HCT116 (cell line): ENCODE data around the gene FOXK1.

Experiments used
- CTCF ChIP-seq, 3 experiments: fragments of 200-600 bp in 1 of 3; sonication (generic) in 1 of 3; IDR thresholded peaks in 2 of 3; conservative IDR thresholded peaks in 1 of 3; 2 replicates each; pipeline ENCODE4 v1.5.1; 2012 to 2017; ENCODE audit warnings: low read depth in 2 of 3, low read length in 2 of 3, antibody characterized with exemption in 1 of 3, borderline replicate concordance in 1 of 3, control low read depth in 1 of 3, mild to moderate bottlenecking in 1 of 3, mixed read lengths in 1 of 3, mixed run types in 1 of 3, moderate library complexity in 1 of 3; ENCODE audit not compliant: insufficient read depth in 1 of 3
- EZH2 ChIP-seq: fragments of 200-600 bp; sonication (generic); IDR thresholded peaks from 2 replicates; pipeline ENCODE4 v1.6.1; 2017; ENCODE audit warnings: antibody characterized with exemption, mixed run types
- POLR2A ChIP-seq: IDR thresholded peaks from 2 replicates; pipeline ENCODE4 v1.7.0; 2011; ENCODE audit warnings: borderline replicate concordance; ENCODE audit not compliant: insufficient read depth, insufficient read length; ENCODE audit errors: extremely low read depth
- POLR2AphosphoS5 ChIP-seq: IDR thresholded peaks from 2 replicates; pipeline ENCODE4 v1.6.1; 2011; ENCODE audit warnings: mild to moderate bottlenecking, low read depth, low read length, moderate library complexity
- SIN3A ChIP-seq: IDR thresholded peaks from 2 replicates; pipeline ENCODE4 v1.6.1; 2012; ENCODE audit warnings: low read depth
- YY1 ChIP-seq: IDR thresholded peaks from 2 replicates; pipeline ENCODE4 v1.6.1; 2011; ENCODE audit warnings: low read length, low read depth, moderate library complexity, mild to moderate bottlenecking; ENCODE audit not compliant: insufficient replicate concordance; ENCODE audit errors: extremely low read depth
- ZFX ChIP-seq: fragments of 450-650 bp; IDR thresholded peaks from 2 replicates; pipeline ENCODE4 v1.6.1; 2017
- TF ChIP-seq, protein P1 (sequence below): IDR thresholded peaks from 2 replicates; pipeline ENCODE4 v1.6.1; 2012; ENCODE audit warnings: low read depth

- TF ChIP-seq CTCF (IDR thresholded peaks at IDR 0.05 in 2 of 3, conservative IDR thresholded peaks at IDR 0.05 in 1 of 3; ENCODE audit: borderline replicate concordance in 1 of 3, insufficient read depth in 1 of 3, low read depth in 2 of 3, low read length in 2 of 3) (no peak), YY1 (no peak), POLR2AphosphoS5 (no peak), ZFX (no peak), EZH2 (no peak), SIN3A (no peak), POLR2A (no peak)
- TF ChIP-seq, protein P1, sequence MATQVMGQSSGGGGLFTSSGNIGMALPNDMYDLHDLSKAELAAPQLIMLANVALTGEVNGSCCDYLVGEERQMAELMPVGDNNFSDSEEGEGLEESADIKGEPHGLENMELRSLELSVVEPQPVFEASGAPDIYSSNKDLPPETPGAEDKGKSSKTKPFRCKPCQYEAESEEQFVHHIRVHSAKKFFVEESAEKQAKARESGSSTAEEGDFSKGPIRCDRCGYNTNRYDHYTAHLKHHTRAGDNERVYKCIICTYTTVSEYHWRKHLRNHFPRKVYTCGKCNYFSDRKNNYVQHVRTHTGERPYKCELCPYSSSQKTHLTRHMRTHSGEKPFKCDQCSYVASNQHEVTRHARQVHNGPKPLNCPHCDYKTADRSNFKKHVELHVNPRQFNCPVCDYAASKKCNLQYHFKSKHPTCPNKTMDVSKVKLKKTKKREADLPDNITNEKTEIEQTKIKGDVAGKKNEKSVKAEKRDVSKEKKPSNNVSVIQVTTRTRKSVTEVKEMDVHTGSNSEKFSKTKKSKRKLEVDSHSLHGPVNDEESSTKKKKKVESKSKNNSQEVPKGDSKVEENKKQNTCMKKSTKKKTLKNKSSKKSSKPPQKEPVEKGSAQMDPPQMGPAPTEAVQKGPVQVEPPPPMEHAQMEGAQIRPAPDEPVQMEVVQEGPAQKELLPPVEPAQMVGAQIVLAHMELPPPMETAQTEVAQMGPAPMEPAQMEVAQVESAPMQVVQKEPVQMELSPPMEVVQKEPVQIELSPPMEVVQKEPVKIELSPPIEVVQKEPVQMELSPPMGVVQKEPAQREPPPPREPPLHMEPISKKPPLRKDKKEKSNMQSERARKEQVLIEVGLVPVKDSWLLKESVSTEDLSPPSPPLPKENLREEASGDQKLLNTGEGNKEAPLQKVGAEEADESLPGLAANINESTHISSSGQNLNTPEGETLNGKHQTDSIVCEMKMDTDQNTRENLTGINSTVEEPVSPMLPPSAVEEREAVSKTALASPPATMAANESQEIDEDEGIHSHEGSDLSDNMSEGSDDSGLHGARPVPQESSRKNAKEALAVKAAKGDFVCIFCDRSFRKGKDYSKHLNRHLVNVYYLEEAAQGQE, result no peak
Measured at GRCh38 chr7:4748231-4748681, 66.2 kb downstream of the FOXK1 start.
